Hepatocyte (in vitro differentiated cells): Measurements from ENCODE around the gene C1orf116. TPM values are rescaled to one million over a fixed set of nuclear protein-coding genes. Genes with fewer than 3 reads are reported as not detected.

Source experiments
- DNase-seq: peaks from one replicate; pipeline ENCODE4 v3.0.0-alpha.2; 2016; ENCODE audit warnings: low spot score
- H2AFZ ChIP-seq: fragments of 200-600 bp; sonication (generic); 2 replicates; pipeline ENCODE4 v1.6.0; 2016; ENCODE audit warnings: antibody characterized with exemption, mild to moderate bottlenecking
- H3K27ac ChIP-seq: fragments of 200-600 bp; sonication (generic); 2 replicates; pipeline ENCODE4 v1.5.1; 2016; ENCODE audit warnings: mild to moderate bottlenecking
- H3K27me3 ChIP-seq: fragments of 200-600 bp; sonication (generic); 2 replicates; pipeline ENCODE4 v1.6.1; 2016
- H3K36me3 ChIP-seq: fragments of 200-600 bp; sonication (generic); replicated peaks from 2 replicates; pipeline ENCODE4 v1.5.1; 2016; ENCODE audit warnings: low read depth; ENCODE audit not compliant: insufficient read depth
- H3K4me1 ChIP-seq: fragments of 200-600 bp; sonication (generic); 2 replicates; pipeline ENCODE4 v1.5.1; 2016; ENCODE audit warnings: mild to moderate bottlenecking, moderate library complexity; ENCODE audit not compliant: insufficient read depth
- H3K4me2 ChIP-seq: fragments of 200-600 bp; sonication (generic); 2 replicates; pipeline ENCODE4 v1.6.0; 2016
- H3K4me3 ChIP-seq: fragments of 200-600 bp; sonication (generic); 2 replicates; pipeline ENCODE4 v1.5.1; 2016; ENCODE audit warnings: mild to moderate bottlenecking
- H3K79me2 ChIP-seq: fragments of 200-600 bp; sonication (generic); 2 replicates; pipeline ENCODE4 v1.6.0; 2017; ENCODE audit warnings: mild to moderate bottlenecking
- H3K9me2 ChIP-seq: fragments of 200-600 bp; sonication (generic); replicated peaks from 2 replicates; pipeline ENCODE4 v1.6.0; 2017; ENCODE audit warnings: mild to moderate bottlenecking; ENCODE audit not compliant: insufficient read depth
- H3K9me3 ChIP-seq: fragments of 200-600 bp; sonication (generic); 2 replicates; pipeline ENCODE4 v1.5.1; 2016; ENCODE audit warnings: low read depth, mild to moderate bottlenecking
- H4K20me1 ChIP-seq: fragments of 200-600 bp; sonication (generic); 2 replicates; pipeline ENCODE4 v1.6.0; 2016; ENCODE audit warnings: mild to moderate bottlenecking; ENCODE audit not compliant: insufficient read depth, poor library complexity, severe bottlenecking
- EZH2 ChIP-seq: fragments of 200-600 bp; sonication (generic); IDR thresholded peaks from 2 replicates; pipeline ENCODE4 v1.6.1; 2016; ENCODE audit warnings: antibody characterized with exemption, mild to moderate bottlenecking, borderline replicate concordance
- EZH2phosphoT487 ChIP-seq: fragments of 200-600 bp; sonication (generic); IDR thresholded peaks from one replicate; pipeline ENCODE4 v1.6.1; 2018; ENCODE audit warnings: antibody characterized with exemption, mild to moderate bottlenecking, low read depth, moderate library complexity; ENCODE audit not compliant: unreplicated experiment, severe bottlenecking
- WGBS: methylation state at CpG from one replicate; pipeline ENCODE4 v1.1.6; 2016; ENCODE audit warnings: low lambda C conversion rate; ENCODE audit errors: missing lambda C conversion rate; 5-methylcytosine and 5-hydroxymethylcytosine counted together
- polyA plus RNA-seq: library from polyadenylated mRNA; unstranded; fragments of >200 nt; fragmentation: Nextera tagmentation; extraction: Ambion mirVana; gene quantifications from 2 replicates; pipeline ENCODE4 v1.2.1, GENCODE V29; 2016
- total RNA-seq: library from RNA; depleted of rRNA; stranded (reverse); fragments of >200 nt; gene quantifications from 2 replicates; pipeline ENCODE4 v1.2.3, GENCODE V29; 2014
- TF ChIP-seq, protein P1 (sequence below): fragments of 200-600 bp; sonication (generic); IDR thresholded peaks from 2 replicates; pipeline ENCODE4 v1.5.1; 2016; ENCODE audit warnings: antibody characterized with exemption, mild to moderate bottlenecking; ENCODE audit not compliant: poor library complexity

The C1orf116 gene
- total and polyA plus RNA-seq, 2 experiments from 2014 or later = 15.7 to 18.3 TPM

DNA sequence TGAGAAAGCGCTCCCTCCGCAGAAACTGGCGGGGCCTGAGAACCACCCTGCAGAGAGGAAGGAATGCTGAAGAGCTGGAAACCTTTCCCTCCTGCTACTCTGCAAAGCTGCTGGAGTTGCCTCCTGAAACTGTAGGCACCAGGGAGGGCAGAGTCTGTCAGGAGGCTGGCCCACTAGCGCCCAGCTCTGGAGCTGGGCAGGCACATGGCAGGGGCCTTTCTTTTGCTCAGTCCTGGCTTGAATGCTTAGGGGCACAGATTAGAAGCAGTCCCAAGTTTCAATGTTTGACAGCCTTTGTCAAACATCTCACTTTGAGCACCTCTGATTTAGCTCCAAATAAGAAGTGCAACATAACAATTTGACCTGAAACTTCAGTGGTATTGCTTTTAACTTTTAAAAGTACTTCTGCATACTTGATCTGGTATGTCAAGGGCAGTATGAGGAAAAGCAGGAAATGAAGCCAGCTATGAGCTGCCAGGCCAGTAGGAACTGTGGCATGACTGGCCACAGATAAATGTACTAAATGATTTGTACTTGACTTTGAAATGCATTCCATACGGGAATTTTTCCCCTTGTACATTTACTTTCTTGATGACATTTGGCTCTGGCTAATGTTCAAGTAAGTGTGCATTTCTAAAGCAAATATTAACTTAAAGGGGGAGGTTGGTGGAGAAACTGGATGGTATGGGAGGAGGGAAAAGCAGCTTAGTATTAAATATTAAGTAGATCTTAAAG, 7.2 kb downstream of the C1orf116 start:
- Histone ChIP-seq H3K4me1 (peaks cover 64% of the 10 kb centered on the region), H3K9me3 (no peaks in the 10 kb centered on the region), H3K27me3 (no peaks in the 10 kb centered on the region), H2AFZ (no peak overlapping the region), H3K9me2 (no peaks in the 10 kb centered on the region), H3K36me3 (no peaks in the 10 kb centered on the region), H3K79me2 (peaks cover 16% of the 10 kb centered on the region), H3K4me3 (no peak overlapping the region), H3K4me2 (peak overlapping the region; percentile 77), H3K27ac (peak overlapping the region; percentile 100), H4K20me1 (no peaks in the 10 kb centered on the region)
- TF ChIP-seq, protein P1, sequence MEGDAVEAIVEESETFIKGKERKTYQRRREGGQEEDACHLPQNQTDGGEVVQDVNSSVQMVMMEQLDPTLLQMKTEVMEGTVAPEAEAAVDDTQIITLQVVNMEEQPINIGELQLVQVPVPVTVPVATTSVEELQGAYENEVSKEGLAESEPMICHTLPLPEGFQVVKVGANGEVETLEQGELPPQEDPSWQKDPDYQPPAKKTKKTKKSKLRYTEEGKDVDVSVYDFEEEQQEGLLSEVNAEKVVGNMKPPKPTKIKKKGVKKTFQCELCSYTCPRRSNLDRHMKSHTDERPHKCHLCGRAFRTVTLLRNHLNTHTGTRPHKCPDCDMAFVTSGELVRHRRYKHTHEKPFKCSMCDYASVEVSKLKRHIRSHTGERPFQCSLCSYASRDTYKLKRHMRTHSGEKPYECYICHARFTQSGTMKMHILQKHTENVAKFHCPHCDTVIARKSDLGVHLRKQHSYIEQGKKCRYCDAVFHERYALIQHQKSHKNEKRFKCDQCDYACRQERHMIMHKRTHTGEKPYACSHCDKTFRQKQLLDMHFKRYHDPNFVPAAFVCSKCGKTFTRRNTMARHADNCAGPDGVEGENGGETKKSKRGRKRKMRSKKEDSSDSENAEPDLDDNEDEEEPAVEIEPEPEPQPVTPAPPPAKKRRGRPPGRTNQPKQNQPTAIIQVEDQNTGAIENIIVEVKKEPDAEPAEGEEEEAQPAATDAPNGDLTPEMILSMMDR = no peak
- TF ChIP-seq EZH2phosphoT487 (no peak), EZH2 (no peak)
- 15% methylated on average over 3 of the region's 5 CpGs for WGBS
- DNase-seq = peak; percentile 57

DNA sequence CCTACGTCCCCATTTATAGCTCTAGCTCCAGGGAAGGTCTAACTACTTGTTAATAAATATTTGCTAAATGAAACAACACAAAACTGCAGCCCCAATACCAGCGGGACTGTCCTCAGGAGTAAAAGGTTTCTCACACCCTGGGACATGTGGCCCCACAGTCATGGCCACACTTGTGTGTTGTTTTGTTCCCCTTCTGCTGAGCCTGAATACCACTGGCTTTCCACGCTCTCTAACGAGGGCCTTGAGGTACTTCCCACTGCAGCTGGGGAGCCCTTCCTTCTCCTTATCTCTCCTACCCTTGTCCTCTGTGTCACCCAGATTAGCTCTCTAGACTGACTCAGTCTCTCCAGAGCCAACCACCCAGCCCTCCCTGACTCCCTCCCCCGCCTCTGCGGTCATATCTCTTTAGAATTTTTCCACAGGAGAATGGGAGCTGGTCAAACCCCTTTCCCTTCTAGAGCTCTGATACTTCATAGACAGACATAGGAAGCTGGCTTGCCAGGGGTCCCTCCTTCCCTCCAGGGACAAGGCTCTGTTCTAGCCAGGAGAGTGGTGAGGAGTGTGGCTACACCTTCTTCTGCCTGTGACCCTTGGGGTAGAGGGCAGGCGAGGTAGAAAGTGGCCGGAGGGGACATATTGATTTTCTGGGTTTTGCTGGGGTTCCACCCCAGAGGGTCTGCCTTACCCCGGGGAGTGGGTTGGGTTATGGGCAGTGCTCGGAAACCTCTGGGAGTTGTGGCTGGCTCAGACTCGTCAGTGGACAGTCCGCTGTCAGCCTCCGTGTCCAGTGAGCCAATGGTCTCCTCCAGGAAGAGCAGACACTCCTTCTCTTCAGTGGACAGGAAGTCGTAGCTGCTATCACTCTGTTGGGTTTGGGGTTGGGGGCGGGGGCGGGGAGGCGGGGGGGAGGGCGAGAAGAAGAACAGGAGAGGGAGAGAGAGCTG, 8.1 kb downstream of the C1orf116 start:
- TF ChIP-seq EZH2phosphoT487 (no peak), EZH2 (no peak)
- TF ChIP-seq, protein P1 = no peak
- no peaks in the 10 kb centered on the region for H3K27me3 ChIP-seq
- peaks cover 63% of the 10 kb centered on the region for H3K4me1 ChIP-seq
- peak overlapping the region; percentile 77 for H3K4me2 ChIP-seq
- peak overlapping the region; percentile 100 for H3K27ac ChIP-seq
- H3K36me3 ChIP-seq = no peaks in the 10 kb centered on the region
- no peak overlapping the region for H3K4me3 ChIP-seq
- no peaks in the 10 kb centered on the region for H3K9me3 ChIP-seq
- H2AFZ ChIP-seq = no peak overlapping the region
- no peaks in the 10 kb centered on the region for H3K9me2 ChIP-seq
- WGBS = 49% methylated on average over 16 of the region's 18 CpGs
- peaks cover 11% of the 10 kb centered on the region for H3K79me2 ChIP-seq
- DNase-seq = peak; percentile 82
- no peaks in the 10 kb centered on the region for H4K20me1 ChIP-seq

DNA sequence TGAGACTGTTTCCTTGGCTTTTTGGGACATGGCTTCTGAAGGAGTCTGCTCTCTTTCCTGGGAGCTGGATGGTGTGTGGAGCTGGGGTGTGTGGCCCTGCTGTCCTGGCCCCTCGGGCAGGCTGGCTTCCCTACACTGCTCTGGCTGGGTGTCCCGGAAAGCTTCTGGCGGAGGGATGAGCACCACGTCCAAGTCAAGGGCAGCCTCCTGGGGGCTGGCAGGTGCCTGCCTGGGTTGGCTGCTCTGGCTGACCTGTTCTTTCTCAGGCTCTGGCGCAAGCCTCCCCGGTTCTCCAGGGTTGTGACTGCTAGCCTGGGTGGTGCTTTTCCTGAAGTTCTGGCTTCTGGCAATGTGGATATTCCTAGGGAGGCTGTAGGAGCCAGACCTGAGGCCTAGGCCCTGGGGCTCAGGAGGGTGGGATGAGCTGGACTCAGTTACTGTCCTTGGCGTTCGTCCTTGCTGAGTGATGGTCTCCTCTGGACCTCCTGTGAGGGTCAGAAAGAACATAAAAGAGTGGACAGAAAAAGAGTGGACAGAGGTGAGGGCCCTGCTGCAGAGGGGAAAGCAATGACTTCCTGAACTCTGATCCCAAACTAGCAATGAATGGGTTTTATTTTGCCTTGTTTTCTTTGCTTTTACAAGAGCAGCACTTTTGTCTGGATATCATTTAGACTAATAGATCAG, 9.4 kb downstream of the C1orf116 start:
- no peaks in the 10 kb centered on the region for H3K9me2 ChIP-seq
- peaks cover 2% of the 10 kb centered on the region for H3K79me2 ChIP-seq
- no peak overlapping the region for H3K4me2 ChIP-seq
- H3K27ac ChIP-seq = peak overlapping the region; percentile 100
- no peaks in the 10 kb centered on the region for H3K36me3 ChIP-seq
- H4K20me1 ChIP-seq = no peaks in the 10 kb centered on the region
- DNase-seq = no peak
- no peaks in the 10 kb centered on the region for H3K9me3 ChIP-seq
- TF ChIP-seq, protein P1 = no peak
- TF ChIP-seq EZH2phosphoT487 (no peak), EZH2 (no peak)
- no peaks in the 10 kb centered on the region for H3K27me3 ChIP-seq
- peaks cover 54% of the 10 kb centered on the region for H3K4me1 ChIP-seq
- no peak overlapping the region for H2AFZ ChIP-seq
- 92% methylated on average over 8 of the region's 8 CpGs for WGBS
- no peak overlapping the region for H3K4me3 ChIP-seq
